Astrocyte (in vitro differentiated cells and primary cell): ENCODE data around the gene COX20. TPM values are rescaled to one million over a fixed set of nuclear protein-coding genes. Genes with fewer than 3 reads are reported as not detected.

Source experiments
- DNase-seq: peaks from one replicate; pipeline ENCODE4 v3.0.0-alpha.2; 2010; ENCODE audit warnings: low read depth
- FAIRE-seq: peaks from 2 replicates; lab custom pipeline; 2011; peaks lifted over from hg19 to GRCh38; lab: Jason Lieb, UNC
- H2AFZ ChIP-seq: 2 replicates; pipeline ENCODE4 v1.6.0; 2012; ENCODE audit warnings: low read depth, low read length, inconsistent platforms
- H3K27ac ChIP-seq: 2 replicates; pipeline ENCODE4 v1.5.1; 2011; ENCODE audit warnings: low read depth, low read length, inconsistent platforms
- H3K27me3 ChIP-seq: 2 replicates; pipeline ENCODE4 v1.6.0; 2011; ENCODE audit warnings: low read length, inconsistent platforms; ENCODE audit not compliant: insufficient read depth
- H3K36me3 ChIP-seq: 2 replicates; pipeline ENCODE4 v1.5.1; 2011; ENCODE audit warnings: low read length, inconsistent platforms; ENCODE audit not compliant: insufficient read depth
- H3K4me1 ChIP-seq: 2 replicates; pipeline ENCODE4 v1.5.1; 2011; ENCODE audit warnings: low read length, inconsistent platforms; ENCODE audit not compliant: insufficient read depth
- H3K4me2 ChIP-seq: 2 replicates; pipeline ENCODE4 v1.6.0; 2012; ENCODE audit warnings: low read length, inconsistent platforms
- H3K4me3 ChIP-seq: 2 replicates; pipeline ENCODE4 v1.5.1; 2011; ENCODE audit warnings: low read depth, mild to moderate bottlenecking, low read length, inconsistent platforms; ENCODE audit not compliant: insufficient read depth
- H3K79me2 ChIP-seq: 2 replicates; pipeline ENCODE4 v1.6.0; 2012; ENCODE audit warnings: mild to moderate bottlenecking, low read length, inconsistent platforms; ENCODE audit not compliant: insufficient read depth
- H3K9ac ChIP-seq: 2 replicates; pipeline ENCODE4 v1.6.0; 2012; ENCODE audit warnings: mild to moderate bottlenecking, low read length, inconsistent platforms
- H3K9me3 ChIP-seq: 2 replicates; pipeline ENCODE4 v1.5.1; 2012; ENCODE audit warnings: low read depth, mild to moderate bottlenecking, low read length, inconsistent platforms; ENCODE audit not compliant: insufficient read depth
- H4K20me1 ChIP-seq: 2 replicates; pipeline ENCODE4 v1.6.0; 2012; ENCODE audit warnings: low read length, inconsistent platforms; ENCODE audit not compliant: insufficient read depth
- H3K27ac Mint-ChIP-seq: one replicate; pipeline ENCODE4 v1.8.0; 2021; ENCODE audit warnings: mild to moderate bottlenecking, mixed read lengths; ENCODE audit not compliant: unreplicated experiment
- H3K27me3 Mint-ChIP-seq: one replicate; pipeline ENCODE4 v1.8.0; 2021; ENCODE audit warnings: low read depth, mixed read lengths; ENCODE audit not compliant: unreplicated experiment
- H3K36me3 Mint-ChIP-seq: one replicate; pipeline ENCODE4 v1.8.0; 2021; ENCODE audit warnings: low read depth, mixed read lengths; ENCODE audit not compliant: unreplicated experiment
- H3K4me1 Mint-ChIP-seq: one replicate; pipeline ENCODE4 v1.8.0; 2021; ENCODE audit warnings: low read depth, mixed read lengths; ENCODE audit not compliant: unreplicated experiment
- H3K4me3 Mint-ChIP-seq: one replicate; pipeline ENCODE4 v1.8.0; 2021; ENCODE audit warnings: mild to moderate bottlenecking, moderate library complexity, mixed read lengths; ENCODE audit not compliant: unreplicated experiment
- H3K9me3 Mint-ChIP-seq: one replicate; pipeline ENCODE4 v1.8.0; 2021; ENCODE audit warnings: mild to moderate bottlenecking, mixed read lengths; ENCODE audit not compliant: unreplicated experiment
- EZH2 ChIP-seq: IDR thresholded peaks from 2 replicates; pipeline ENCODE4 v1.6.1; 2012; ENCODE audit warnings: mild to moderate bottlenecking, low read length, inconsistent platforms; ENCODE audit not compliant: insufficient read depth
- total RNA-seq: library from RNA; stranded (reverse); gene quantifications from 2 replicates; pipeline ENCODE4 v1.2.1, GENCODE V29; 2021
- TF ChIP-seq, protein P1 (sequence below): IDR thresholded peaks from 2 replicates; pipeline ENCODE4 v1.5.1; 2011; ENCODE audit warnings: low read depth, mild to moderate bottlenecking, inconsistent platforms, low read length, moderate library complexity; ENCODE audit not compliant: insufficient read depth

The COX20 gene
- total RNA-seq, 1 donor from 2014 or later = 51.0 TPM

DNA sequence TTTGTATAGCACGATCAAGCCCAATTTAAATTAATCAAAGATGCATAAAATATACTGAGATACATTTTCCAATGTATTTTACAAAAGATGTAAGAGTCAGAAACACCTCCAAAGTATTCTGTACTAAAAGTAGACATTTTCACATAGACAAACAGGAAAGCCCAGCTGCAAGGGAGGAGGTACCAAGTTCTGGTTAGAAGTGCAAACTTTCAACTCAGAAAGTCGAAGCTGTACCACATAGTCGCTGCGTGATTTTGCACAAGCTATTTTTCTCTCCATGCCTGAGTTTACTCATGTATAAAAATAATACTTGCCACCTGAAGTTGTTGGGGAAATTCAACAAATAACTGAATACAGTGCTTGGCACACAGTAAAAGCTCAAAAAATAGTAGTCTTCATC is 34.5 kb downstream of the COX20 start:
- H3K36me3 Mint-ChIP-seq = no peaks in the 10 kb centered on the region
- FAIRE-seq = no peak
- H3K9me3 Mint-ChIP-seq = no peaks in the 10 kb centered on the region

DNA sequence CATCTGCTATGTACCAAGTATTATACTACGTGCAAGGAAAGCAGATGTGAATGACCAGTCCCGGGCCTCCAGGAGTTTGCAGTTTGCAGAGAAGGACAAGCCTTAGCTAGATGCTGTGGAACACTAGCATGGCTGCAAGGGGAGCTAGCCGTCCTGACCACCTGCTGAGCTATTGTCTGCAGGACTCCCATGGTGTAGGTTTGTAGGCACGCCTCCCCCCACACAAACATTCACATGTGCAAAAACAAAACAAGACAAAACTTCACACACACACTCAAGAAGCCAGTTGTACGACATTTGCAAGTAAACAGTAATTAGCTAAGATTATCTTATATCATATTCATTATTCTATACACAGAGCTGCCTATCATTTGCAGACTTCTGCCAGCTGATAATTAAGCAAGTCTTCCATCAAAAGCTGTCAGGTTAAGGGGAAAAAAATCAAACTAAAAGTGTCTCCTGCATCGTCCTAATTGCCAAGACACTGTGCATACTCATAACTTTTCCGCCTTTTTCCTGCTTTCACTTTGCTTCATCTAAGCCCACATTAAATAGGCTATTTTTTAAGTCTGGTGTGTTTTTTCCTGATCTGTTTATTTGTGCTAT is 39.6 kb downstream of the COX20 start:
- no peaks in the 10 kb centered on the region for H3K4me1 Mint-ChIP-seq
- TF ChIP-seq, protein P1, sequence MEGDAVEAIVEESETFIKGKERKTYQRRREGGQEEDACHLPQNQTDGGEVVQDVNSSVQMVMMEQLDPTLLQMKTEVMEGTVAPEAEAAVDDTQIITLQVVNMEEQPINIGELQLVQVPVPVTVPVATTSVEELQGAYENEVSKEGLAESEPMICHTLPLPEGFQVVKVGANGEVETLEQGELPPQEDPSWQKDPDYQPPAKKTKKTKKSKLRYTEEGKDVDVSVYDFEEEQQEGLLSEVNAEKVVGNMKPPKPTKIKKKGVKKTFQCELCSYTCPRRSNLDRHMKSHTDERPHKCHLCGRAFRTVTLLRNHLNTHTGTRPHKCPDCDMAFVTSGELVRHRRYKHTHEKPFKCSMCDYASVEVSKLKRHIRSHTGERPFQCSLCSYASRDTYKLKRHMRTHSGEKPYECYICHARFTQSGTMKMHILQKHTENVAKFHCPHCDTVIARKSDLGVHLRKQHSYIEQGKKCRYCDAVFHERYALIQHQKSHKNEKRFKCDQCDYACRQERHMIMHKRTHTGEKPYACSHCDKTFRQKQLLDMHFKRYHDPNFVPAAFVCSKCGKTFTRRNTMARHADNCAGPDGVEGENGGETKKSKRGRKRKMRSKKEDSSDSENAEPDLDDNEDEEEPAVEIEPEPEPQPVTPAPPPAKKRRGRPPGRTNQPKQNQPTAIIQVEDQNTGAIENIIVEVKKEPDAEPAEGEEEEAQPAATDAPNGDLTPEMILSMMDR = no peak
- no peak for TF ChIP-seq EZH2
- no peak overlapping the region for H3K4me2 ChIP-seq
- no peaks in the 10 kb centered on the region for H3K36me3 Mint-ChIP-seq
- no peak for FAIRE-seq
- no peak overlapping the region for H3K4me3 ChIP-seq
- no peaks in the 10 kb centered on the region for H3K9me3 Mint-ChIP-seq
- no peaks in the 10 kb centered on the region for H4K20me1 ChIP-seq
- H3K9me3 ChIP-seq = no peaks in the 10 kb centered on the region
- H3K27me3 ChIP-seq = no peaks in the 10 kb centered on the region
- no peak overlapping the region for H3K4me3 Mint-ChIP-seq
- DNase-seq = no peak
- no peaks in the 10 kb centered on the region for H3K36me3 ChIP-seq
- H3K4me1 ChIP-seq = no peaks in the 10 kb centered on the region
- no peaks in the 10 kb centered on the region for H3K27me3 Mint-ChIP-seq
- no peak overlapping the region for H3K27ac ChIP-seq
- H3K79me2 ChIP-seq = no peaks in the 10 kb centered on the region
- H2AFZ ChIP-seq = no peak overlapping the region
- no peak overlapping the region for H3K9ac ChIP-seq
- no peak overlapping the region for H3K27ac Mint-ChIP-seq

More for the DNA sequence above, 34.5 kb downstream of the COX20 start:
- Mint-ChIP-seq H3K27me3 (no peaks in the 10 kb centered on the region), H3K4me3 (no peak overlapping the region), H3K4me1 (peaks cover 10% of the 10 kb centered on the region), H3K27ac (no peak overlapping the region)
- Histone ChIP-seq H3K79me2 (no peaks in the 10 kb centered on the region), H3K9me3 (no peaks in the 10 kb centered on the region), H4K20me1 (no peaks in the 10 kb centered on the region), H2AFZ (no peak overlapping the region), H3K27me3 (no peaks in the 10 kb centered on the region), H3K36me3 (no peaks in the 10 kb centered on the region), H3K4me3 (no peak overlapping the region), H3K4me2 (no peak overlapping the region), H3K9ac (no peak overlapping the region), H3K27ac (no peak overlapping the region), H3K4me1 (peaks cover 4% of the 10 kb centered on the region)
- no peak for TF ChIP-seq EZH2
- TF ChIP-seq, protein P1 = no peak
- no peak for DNase-seq

DNA sequence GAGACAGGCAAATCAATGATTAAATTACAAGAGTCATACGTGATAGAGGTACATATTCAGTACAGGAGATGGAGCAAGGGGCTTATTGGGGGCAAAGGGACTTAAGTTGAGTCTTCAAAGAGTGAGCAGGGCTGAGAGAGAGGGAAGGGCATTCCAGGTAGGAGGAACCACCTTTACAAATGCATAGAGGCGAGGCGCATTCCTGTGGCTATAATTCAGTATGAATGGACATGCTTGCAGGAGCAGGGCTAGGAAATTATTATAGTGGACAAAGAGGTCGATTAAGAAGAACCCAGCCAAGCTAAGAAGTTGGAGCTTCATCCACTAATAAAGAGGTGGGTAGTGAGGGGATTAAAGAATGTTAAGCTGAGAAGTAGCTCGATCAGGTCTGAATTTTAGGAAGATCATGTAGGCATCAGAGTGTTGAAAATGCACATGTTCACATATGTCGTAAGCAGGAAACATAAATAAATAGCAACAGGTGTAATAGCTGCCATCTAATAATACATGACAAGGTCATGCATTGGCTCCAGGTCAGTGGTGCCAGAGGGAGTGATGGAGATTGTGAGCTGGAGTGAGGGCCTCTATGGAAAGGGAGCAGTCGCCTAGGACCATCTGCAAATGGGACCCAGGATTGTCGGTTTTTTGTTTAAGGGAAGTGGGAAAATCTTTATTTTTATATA is 40.9 kb downstream of the COX20 start:
- TF ChIP-seq, protein P1 = no peak
- no peak for TF ChIP-seq EZH2
- Histone ChIP-seq H3K4me3 (no peak overlapping the region), H3K36me3 (no peaks in the 10 kb centered on the region), H2AFZ (no peak overlapping the region), H3K9ac (no peak overlapping the region), H3K27ac (no peak overlapping the region), H3K27me3 (no peaks in the 10 kb centered on the region), H3K4me1 (no peaks in the 10 kb centered on the region), H3K4me2 (no peak overlapping the region), H4K20me1 (no peaks in the 10 kb centered on the region), H3K9me3 (no peaks in the 10 kb centered on the region), H3K79me2 (no peaks in the 10 kb centered on the region)
- no peak for DNase-seq
- Mint-ChIP-seq H3K27ac (no peak overlapping the region), H3K9me3 (no peaks in the 10 kb centered on the region), H3K4me3 (no peak overlapping the region), H3K27me3 (peaks cover 2% of the 10 kb centered on the region), H3K4me1 (no peaks in the 10 kb centered on the region), H3K36me3 (no peaks in the 10 kb centered on the region)
- no peak for FAIRE-seq
